ENCODE data around the gene DYDC1. TPM values are rescaled to one million over a fixed set of nuclear protein-coding genes. Genes with fewer than 3 reads are reported as not detected.

The DYDC1 gene
- total and polyA plus RNA-seq, 7 donors, result not detected

DNA sequence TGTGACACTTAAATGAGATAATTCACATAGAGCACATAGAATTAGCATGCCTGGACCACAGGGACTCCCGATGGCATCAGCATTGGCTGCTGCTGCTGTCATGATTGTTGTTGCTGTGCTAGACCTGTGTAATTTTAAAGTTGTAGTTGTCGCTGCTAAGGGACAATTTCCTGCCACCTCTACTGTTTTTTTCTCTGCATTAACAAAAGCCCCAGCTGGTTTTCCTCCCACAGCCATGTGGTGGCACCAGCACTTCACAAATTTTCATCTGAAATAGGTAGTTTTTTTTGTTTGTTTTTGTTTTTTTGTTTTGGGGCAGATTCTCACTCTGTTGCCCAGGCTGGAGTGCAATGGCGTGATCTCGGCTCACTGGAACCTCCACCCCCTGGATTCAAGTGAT is 26.4 kb upstream of the DYDC1 start:
- H3K27me3 ChIP-seq (ENCODE audit: insufficient read depth in 3 of 3, low read length in 2 of 3), result no peaks in the 10 kb centered on the region
- TF ChIP-seq, protein P1, sequence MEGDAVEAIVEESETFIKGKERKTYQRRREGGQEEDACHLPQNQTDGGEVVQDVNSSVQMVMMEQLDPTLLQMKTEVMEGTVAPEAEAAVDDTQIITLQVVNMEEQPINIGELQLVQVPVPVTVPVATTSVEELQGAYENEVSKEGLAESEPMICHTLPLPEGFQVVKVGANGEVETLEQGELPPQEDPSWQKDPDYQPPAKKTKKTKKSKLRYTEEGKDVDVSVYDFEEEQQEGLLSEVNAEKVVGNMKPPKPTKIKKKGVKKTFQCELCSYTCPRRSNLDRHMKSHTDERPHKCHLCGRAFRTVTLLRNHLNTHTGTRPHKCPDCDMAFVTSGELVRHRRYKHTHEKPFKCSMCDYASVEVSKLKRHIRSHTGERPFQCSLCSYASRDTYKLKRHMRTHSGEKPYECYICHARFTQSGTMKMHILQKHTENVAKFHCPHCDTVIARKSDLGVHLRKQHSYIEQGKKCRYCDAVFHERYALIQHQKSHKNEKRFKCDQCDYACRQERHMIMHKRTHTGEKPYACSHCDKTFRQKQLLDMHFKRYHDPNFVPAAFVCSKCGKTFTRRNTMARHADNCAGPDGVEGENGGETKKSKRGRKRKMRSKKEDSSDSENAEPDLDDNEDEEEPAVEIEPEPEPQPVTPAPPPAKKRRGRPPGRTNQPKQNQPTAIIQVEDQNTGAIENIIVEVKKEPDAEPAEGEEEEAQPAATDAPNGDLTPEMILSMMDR (IDR thresholded peaks at IDR 0.05), result peak; percentile 70
- DNase-seq (peak in 1 of 2 donors; percentile 22), ATAC-seq (peak in 1 of 4 donors; percentile 53)
- no peak overlapping the region for H3K27ac ChIP-seq
- H3K4me3 ChIP-seq, result no peak overlapping the region
- intact Hi-C loops (cut with DNase I), result loop anchor here (5.0 to 10.0 kb wide), 3 partner anchors 59 to 542 kb away; no protein-coding TSS in a partner anchor
- no peaks in the 10 kb centered on the region for H3K4me1 ChIP-seq
- H3K9me3 ChIP-seq, result no peaks in the 10 kb centered on the region
- H3K36me3 ChIP-seq (ENCODE audit: insufficient read depth in 1 of 2, low read depth in 1 of 2), result no peaks in the 10 kb centered on the region
- 14 to 25% (median 25%) methylated on average over 4 of the region's 4 CpGs for WGBS, 3 donors

DNA sequence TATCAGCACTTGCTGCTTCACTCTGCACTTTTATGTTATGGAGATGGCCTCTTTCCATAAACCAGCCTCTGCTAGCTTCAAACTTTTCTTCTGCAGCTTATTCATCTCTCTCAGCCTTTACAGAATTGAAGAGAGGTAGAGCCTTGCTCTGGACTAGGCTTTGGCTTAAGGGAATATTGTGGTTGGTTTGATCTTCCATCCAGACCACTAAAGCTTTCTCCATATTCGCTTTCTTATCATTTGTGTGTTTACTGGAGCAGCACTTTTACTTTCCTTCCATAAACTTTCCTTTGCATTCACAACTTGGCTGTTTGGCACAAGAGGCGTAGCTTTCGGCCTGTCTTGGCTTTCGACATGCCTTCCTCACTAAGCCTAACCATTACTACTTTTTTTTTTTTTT is 23.6 kb upstream of the DYDC1 start:
- H3K36me3 ChIP-seq (ENCODE audit: insufficient read depth in 1 of 2, low read depth in 1 of 2), result no peaks in the 10 kb centered on the region
- no peaks in the 10 kb centered on the region for H3K27me3 ChIP-seq (ENCODE audit: insufficient read depth in 3 of 3, low read length in 2 of 3)
- TF ChIP-seq, protein P1 (IDR thresholded peaks at IDR 0.05), result no peak
- ATAC-seq, result no peak
- intact Hi-C loops (cut with DNase I), result loop anchor here (5.0 to 10.0 kb wide), 3 partner anchors 62 to 545 kb away; no protein-coding TSS in a partner anchor
- no peaks in the 10 kb centered on the region for H3K9me3 ChIP-seq
- H3K4me3 ChIP-seq, result no peak overlapping the region
- H3K4me1 ChIP-seq, result no peaks in the 10 kb centered on the region
- WGBS, 3 donors, result 86 to 91% (median 89%) methylated on average over 4 of the region's 4 CpGs
- DNase-seq, result no peak
- H3K27ac ChIP-seq, result no peak overlapping the region

DNA sequence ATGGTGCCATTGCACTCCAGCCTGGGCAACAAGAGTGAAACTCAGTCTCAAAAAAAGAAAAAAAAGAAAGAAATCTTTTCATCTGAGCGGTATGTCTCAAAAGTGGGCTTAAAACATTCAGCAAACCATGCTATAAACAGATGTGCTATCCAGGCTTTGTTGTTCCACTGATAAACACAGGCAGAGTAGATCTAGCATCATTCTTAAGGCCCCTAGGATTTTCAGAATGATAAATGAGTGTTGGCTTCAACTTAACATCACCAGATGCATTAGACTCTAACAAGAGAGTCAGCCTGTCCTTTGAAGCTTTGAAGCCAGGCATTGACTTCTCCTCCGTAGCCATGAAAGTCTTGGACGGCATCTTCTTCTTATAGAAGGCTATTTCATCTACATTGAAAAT is 23.1 kb upstream of the DYDC1 start:
- 27 to 73% (median 36%) methylated on average over 3 of the region's 3 CpGs for WGBS, 3 donors
- no peak for ATAC-seq
- Histone ChIP-seq H3K27me3 (ENCODE audit: insufficient read depth in 3 of 3, low read length in 2 of 3) (no peaks in the 10 kb centered on the region), H3K9me3 (no peaks in the 10 kb centered on the region), H3K27ac (no peak overlapping the region), H3K36me3 (ENCODE audit: insufficient read depth in 1 of 2, low read depth in 1 of 2) (no peaks in the 10 kb centered on the region), H3K4me1 (no peaks in the 10 kb centered on the region), H3K4me3 (no peak overlapping the region)
- TF ChIP-seq, protein P1 (IDR thresholded peaks at IDR 0.05), result no peak
- intact Hi-C loops (cut with DNase I), result loop anchor here (5.0 to 10.0 kb wide), 3 partner anchors 63 to 545 kb away; no protein-coding TSS in a partner anchor
- DNase-seq, result no peak

DNA sequence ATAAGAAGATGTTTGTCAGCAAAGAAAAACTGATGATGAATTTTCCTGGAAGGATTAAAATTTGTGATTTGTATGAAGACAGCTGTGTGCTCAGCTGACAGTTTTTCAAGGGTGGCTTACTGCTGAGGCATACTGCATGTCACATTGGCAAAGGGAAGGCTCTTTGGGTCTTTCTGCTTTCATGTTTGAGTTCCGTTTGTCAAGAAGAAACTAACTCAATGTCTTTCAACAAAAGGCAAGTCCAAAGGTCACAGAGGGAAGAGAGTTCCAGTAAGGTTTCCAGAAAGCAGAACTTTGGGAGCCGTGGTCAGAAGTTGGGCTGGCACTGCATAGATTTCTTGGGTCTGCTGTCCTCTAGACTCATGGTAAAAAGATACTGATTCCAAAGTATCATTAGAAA is 16.9 kb upstream of the DYDC1 start:
- Histone ChIP-seq H3K4me1 (no peaks in the 10 kb centered on the region), H3K27ac (no peak overlapping the region), H3K36me3 (ENCODE audit: insufficient read depth in 1 of 2, low read depth in 1 of 2) (no peaks in the 10 kb centered on the region), H3K9me3 (no peaks in the 10 kb centered on the region), H3K27me3 (ENCODE audit: insufficient read depth in 3 of 3, low read length in 2 of 3) (no peaks in the 10 kb centered on the region), H3K4me3 (no peak overlapping the region)
- 43 to 61% (median 46%) methylated on average over 2 of the region's 2 CpGs for WGBS, 3 donors
- ATAC-seq, result no peak
- DNase-seq, result no peak
- intact Hi-C loops (cut with DNase I), result no loop called here
- TF ChIP-seq, protein P1 (IDR thresholded peaks at IDR 0.05), result no peak

DNA sequence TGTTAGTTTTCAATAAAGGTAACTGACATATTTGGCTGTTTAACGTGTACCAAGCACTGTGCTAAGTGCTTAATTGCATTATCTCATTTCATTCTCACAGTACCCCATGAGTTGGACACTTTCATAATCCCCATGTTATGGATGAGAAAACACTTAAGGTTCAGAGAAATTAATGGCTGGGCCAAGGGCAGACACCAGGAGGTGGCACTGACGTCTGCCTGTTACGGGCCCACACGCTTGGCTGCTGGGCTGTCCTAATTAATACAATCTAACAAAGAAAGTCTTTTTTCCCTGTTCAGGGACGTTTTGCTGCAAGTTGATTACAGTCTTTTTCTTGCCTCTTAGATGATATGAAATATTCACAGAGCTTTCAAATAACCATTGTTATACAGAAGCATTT is 16.1 kb upstream of the DYDC1 start:
- Histone ChIP-seq H3K9me3 (no peaks in the 10 kb centered on the region), H3K4me3 (no peak overlapping the region), H3K27me3 (ENCODE audit: insufficient read depth in 3 of 3, low read length in 2 of 3) (no peaks in the 10 kb centered on the region), H3K4me1 (no peaks in the 10 kb centered on the region), H3K27ac (no peak overlapping the region), H3K36me3 (ENCODE audit: insufficient read depth in 1 of 2, low read depth in 1 of 2) (no peaks in the 10 kb centered on the region)
- TF ChIP-seq, protein P1 (IDR thresholded peaks at IDR 0.05), result no peak
- WGBS, 3 donors, result 55 to 75% (median 56%) methylated on average over 5 of the region's 5 CpGs
- ATAC-seq (no peak), DNase-seq (no peak)
- intact Hi-C loops (cut with DNase I), result no loop called here
